HG03565 (cell line): Measurements from ENCODE around the gene FXYD1.
"Not testable (repeated sequence)": the region's sequence is repeated elsewhere in the genome, so short reads cannot be mapped to it uniquely, and the experiment has no call there.

Experiments used
- ATAC-seq: cut with Tn5 transposase; IDR thresholded peaks from one replicate; pipeline ENCODE4 v1.9.1; 2021; ENCODE audit warnings: mild to moderate bottlenecking, moderate library complexity; ENCODE audit not compliant: unreplicated experiment

FXYD1 gene

DNA sequence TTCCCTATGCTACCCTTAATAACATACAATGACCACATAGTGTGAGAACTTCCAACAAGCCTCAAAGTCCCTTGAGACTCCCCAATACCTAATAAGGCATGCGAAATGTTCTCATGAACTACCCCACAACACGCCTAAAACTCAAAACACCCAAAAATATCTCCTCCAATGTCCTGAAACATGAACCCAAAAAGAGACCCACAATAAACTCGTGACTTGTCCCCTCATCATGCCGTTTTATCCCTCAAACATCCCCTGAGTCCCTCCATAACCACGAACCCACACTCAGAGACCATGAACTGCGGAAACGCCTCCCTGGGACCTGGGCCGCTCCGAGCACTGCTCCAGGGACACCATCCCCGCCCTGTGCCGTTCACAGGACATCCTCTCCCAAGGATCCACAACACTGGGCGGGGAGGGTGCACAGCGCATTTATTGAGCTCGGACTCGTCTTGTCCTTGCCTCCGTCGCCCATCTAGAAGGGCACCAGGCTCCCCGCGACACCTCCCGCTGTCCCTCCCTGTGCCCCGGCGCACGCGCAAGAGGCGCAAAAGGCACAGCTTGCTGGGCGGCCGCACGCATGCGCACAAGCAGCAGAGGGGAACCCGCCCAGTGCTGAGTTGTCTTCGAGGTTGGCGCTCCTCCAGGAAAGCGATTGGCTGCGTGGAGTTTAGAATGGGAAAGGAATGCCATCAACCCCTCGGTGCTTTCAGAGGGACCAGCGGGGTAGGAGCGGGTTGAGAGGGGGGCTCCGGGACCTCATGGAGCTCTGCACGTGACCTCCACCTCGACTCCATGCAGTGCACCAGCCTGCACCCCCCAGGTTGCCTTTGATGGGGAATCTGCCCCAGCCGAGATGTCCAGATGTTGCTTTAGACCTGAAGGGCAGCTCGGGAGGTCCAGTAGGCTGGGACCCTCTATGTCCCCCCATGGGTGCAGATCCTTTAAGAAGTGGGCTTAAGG lies 14.2 kb upstream of the FXYD1 start:
- ATAC-seq: peak; percentile 54

DNA sequence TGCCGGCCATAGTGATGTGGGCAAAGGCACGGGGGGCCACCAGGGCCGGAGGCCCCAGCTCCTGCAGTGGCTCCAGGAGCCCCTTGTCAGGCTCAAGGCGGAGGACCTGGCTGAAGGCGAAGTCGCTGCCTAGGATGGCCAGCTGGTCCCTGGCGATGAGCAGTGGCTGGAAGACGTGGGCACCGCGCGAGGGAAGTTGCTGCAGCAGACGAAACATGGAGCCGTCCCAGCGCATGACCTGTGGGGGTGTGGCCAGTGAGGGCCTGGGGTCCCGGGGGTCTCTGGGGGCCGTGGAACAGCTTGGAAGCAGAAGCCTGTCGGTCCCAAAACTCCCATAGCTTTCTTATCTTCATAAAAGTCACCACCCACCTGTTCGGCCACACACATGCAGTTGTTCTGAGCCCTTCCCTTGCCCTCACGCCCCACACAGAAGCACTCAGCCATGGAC lies 13.3 kb upstream of the FXYD1 start:
- ATAC-seq: no peak

DNA sequence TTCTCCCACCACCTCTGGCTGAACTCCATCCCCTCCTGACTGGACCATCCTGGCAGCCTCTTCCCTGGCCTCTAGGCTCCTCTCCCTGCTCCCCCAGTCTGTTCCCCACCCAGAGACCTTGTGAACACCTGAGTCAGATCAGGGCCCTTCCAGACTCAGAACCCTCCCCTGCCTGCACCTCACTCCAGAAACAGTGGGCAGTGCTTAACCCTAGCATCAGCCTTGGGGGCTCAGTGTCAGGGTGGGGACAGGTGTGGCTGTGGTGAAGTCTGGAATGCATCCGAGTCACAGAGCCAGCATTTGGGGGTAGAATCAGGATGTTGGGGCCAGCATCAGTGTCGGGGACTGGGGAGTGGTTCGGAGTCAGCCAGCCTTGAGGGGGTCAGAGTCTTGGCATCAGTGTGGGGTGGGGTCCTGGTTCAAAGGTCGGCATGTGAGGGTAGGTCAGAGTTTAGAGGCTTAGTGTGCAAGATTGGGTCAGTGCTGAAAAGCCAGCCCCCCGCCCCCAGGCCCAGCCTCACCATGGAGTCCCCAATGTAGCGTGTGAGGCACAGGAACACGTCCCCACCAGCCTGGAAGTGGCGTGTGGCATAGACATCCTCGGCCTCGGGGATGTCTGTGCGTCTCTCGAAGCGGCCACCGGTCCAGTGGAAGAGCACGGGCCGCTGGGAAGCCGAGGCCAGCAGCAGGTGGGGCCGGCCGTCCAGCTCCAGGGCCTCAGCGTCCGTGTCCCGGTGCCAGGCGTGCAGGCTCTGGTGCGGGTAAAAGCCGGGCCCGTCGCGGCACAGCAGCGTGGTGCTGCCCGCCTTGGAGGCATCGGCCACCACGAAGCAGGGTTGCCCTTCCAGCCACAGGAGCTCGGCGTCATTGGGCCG lies 12.6 kb upstream of the FXYD1 start:
- no peak for ATAC-seq

- no peak for ATAC-seq
Observed at GRCh38 chr19:35126624-35126959, 12.0 kb upstream of the FXYD1 start.

DNA sequence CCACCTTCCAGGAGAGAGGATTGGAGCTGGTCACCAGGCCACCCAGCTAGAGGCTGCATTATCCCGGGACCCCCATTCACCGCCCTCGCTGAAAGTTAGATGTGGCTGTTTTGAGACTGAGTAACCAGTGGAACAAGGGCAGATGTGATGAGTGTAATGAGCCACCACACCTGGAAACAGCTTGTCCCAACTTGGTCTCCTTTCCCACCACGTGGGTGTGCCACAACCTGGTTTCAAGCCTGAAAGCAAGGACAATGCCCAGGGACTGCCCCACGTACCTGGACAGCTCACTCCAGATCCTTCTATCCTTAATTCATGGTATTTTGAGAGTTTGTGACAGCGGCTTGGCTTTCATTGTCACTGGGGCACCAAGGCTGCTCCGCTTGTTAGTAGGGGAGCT lies 10.8 kb upstream of the FXYD1 start:
- ATAC-seq: no peak

DNA sequence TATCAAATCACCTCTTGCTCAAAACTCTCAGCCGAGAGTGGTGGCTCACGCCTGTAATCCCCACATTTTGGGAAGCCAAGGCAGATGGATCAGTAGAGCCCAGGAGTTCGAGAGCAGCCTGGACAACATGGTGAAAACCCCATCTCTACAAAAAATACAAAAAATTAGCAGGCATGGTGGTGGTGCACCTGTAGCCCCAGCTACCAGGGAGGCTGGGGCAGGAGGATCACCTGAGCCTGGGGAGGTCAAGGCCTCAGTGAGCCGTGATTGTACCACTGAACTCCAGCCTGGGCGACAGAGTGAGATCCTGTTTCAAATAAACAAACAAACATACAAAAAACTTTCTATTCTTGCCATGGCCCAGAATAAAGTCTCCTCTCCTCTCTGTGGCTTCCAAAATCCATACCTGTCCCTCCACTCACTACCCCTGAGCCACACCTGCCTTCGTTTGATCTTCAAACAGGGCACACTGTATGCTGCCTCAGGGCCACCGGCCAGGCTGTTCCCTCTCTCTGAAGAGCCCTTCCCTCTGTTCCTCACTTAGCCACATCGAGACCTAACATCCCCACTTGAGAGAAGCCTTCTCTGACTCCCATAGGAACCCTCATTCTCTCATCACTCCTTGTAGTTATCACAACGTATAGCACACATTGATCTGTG lies 10.1 kb upstream of the FXYD1 start:
- no peak for ATAC-seq

DNA sequence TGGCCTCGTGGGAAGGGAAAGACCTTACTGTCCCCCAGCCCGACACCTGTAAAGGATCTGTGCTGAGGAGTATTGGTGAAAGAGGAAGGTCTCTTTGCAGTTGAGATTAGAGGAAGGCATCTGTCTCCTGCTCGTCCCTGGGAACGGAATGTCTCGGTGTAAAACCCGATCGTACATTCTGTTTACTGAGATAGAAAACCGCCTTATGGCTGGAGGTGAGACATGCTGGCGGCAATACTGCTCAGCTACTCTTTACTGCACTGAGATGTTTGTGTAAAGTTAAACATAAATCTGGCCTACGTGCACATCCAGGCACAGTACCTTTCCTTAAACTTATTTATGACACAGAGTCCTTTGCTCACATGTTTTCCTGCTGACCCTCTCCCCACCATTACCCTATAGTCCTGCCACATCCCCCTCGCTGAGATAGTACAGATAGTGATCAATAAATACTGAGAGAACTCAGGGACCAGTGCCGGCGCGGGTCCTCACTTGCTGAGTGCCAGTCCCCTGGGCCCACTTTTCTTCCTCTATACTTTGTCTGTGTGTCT lies 8.8 kb upstream of the FXYD1 start:
- ATAC-seq: not testable (repeated sequence)

DNA sequence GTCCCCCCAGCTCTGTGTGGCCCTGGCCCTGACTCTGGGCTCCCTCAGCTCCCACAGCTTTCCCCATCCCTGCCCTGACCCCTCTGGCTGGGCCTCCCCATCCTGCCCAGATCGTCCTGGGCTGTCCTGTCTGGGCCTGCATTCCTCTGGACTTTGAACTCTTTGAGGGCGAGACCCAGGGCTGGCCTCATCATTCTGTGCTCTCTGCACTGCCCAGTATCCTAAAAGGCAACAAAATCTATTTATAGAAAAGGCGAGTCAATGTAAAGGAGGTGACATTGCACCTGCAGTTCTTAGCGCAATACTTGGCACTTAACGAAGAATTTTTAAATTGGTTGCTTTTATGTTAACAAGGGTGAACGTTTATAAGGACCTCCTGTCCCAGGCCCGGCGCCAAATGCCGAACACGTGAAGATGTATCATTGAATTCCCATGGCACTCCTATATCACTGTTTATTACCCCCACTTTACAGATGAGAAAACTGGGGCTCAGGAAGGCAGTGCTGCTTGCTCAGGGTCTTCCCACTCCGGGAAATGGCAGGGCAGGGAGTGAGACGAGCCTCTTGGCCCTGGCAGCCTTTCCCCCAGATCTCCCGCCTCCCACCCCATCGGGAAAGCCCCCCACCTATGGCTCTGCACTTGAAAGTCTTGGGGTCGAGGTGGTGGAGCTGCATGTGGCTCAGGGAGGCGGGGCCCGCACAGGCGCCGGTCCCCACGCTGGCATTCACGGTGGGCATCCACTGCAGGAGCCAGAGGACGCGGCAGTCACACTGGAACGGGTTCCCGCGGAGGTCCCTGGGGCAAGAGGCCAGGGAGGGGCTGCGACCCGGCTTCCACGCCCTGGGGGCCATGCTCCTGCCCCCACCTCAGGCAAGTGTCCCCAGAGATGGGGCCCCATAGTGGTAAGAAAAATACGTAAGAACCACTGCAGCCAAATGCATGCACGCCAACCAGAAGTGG lies 7.6 kb upstream of the FXYD1 start:
- ATAC-seq: no peak

DNA sequence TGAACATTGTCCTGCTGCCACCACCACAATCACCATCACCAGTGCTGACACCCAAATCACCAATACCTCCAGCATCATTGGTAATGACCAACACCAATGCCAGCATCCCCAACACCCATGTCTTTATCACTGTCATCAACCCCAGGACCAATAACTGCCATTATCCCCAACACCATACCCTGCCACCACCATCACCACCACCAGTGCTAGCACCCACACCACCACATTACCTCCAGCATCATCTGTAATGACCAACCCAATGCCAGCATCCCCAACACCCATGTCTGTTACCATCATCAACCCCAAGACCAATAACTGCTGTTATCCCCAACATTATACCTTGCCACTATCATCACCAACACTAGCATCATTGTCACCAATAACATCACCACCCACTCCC lies 6.4 kb upstream of the FXYD1 start:
- ATAC-seq: no peak

GRCh38 chr19:35133826-35134225 lies 4.8 kb upstream of the FXYD1 start:
- ATAC-seq: no peak

GRCh38 chr19:35134601-35135242 lies 3.9 kb upstream of the FXYD1 start, which contains the start of gene LGI4:
TSS of gene LGI4 (minus strand) at chr19:35135059. CDS start at chr19:35134680, 379 bp downstream.
- no peak for ATAC-seq

DNA sequence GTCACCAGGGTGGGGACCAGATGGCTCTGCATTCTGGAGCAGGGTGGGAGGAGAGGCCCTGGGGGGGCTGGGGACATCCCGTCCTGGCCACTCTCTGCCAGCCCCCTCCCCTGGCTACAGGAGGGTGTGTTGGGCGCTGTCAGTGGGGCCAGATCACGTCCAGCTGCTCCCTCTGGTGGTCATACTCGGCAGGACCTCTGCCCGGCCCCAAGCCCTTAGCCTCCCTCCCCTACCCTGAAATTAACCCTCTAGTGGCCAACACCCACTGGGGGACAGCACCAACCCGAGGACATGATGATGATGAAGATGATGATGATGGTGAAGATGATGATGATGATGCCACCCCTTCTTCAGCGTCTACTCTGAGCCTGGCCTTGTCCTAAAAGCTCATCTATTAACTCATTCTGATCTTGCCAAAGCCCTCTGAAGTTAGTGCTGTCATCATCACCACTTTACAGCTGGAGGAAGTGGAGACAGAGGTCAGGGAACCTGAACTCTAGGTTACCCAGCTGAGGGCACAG lies 3.2 kb upstream of the FXYD1 start:
- ATAC-seq: no peak

DNA sequence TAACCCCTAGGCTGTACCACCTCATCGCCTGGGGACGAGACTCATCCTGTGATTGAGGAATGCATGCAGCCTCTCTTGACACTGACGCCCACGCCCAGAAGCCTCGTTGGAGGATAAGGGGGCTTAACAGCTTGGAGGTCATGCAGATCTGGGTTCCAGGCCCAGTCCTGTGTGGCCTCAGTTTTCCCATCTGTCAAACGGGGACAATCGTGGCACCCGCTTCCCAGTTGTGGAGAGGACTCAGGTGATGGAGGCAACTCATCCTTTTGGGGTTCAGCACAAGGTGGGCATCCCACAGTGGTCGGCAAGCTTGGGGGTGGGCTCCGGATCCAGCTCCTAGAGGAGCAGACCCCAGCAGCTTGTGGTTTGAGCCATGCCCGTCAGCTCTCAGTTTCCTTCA lies 2.4 kb upstream of the FXYD1 start:
- ATAC-seq: no peak

DNA sequence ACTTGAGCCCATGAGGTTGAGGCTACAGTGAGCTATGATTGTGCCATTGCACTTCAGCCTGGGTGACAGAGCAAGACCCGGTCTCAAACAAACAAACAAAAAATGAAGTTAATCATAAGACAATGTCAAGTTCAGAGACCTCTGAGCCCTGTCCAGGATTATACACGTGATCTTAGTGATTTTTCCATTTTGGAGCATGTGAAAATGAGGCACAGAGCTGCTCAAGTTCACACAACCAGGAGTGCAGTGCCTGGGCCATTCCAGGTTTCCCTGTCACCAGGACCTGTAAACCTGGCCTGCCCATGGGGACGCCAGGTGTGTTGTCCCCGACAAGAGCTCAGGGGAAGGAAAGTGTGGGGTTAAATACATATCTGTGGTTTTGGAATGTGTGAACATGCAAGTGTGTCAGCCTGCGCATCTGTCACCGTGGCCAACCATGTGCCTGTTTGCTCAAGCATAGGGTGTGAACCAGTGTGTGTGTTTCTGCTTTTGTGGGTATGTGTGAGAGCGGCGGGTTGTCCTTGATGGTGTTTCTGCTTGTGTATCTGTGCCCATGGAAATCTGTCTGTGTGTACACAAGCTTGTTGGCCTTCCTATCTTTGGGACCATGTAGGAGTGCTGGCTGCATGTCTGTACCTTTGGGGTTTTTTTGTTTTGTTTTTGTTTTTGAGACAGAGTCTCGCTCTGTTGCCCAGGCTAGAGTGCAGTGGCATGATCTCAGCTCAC lies 1.5 kb upstream of the FXYD1 start:
- ATAC-seq: no peak

GRCh38 chr19:35140207-35140961 lies 1.8 kb downstream of the FXYD1 start:
- ATAC-seq: no peak

DNA sequence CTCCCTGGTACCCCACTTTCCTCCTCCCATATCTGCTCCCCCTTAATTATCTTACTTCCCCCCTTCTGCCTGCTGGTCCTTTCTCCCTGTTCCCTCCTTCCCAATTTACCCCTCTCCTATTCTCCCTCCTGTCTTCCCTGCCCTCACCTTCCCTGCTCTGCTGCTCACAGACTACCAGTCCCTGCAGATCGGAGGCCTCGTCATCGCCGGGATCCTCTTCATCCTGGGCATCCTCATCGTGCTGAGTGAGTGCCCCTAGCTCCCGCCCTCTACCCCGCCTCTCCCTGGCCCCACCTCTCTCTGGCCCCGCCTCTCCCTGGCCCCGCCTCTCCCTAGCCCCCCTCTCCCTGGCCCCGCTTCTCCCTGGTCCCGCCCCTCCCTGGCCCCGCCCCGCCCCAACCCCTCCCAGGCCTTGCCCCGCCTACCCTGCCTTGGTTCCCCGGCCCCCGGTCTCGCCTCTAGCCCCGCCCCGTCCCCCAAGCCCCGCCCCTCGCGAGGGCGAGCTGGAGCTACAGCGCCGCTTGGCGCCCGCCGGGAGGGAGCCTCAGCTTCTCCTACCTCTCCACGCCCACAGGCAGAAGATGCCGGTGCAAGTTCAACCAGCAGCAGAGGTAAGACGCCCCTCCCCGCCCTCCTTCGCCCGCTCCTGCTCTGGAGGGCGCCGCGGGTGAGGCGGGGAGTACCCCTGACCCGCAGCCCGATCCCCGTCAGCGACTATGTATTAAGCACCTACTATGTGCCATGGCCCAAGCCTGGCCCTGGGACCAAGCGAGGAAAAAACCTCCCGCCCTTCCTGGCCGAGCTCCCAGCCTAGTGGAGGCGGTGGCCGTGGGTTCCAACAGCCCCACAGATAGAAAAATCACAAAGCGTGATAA lies 2.6 kb downstream of the FXYD1 start:
- peak; percentile 47 for ATAC-seq
